K562 (cell line): ENCODE measurements around the gene ARFGAP1. TPM values are rescaled to one million over a fixed set of nuclear protein-coding genes. Genes with fewer than 3 reads are reported as not detected.

ENCODE experiments used
- ATAC-seq: fragments of 200-7000 bp; cut with Tn5 transposase; 3 replicates; pipeline ENCODE4 v1.9.1; 2020; ENCODE audit warnings: moderate library complexity
- BruUV-seq: library from RNA; stranded (reverse); fragments of 400-500 nt; replicated peaks from 2 replicates; lab custom pipeline; 2021; lab: Mats Ljungman, UMichigan
- CTCF ChIA-PET: fragments of 300-600 bp; formaldehyde crosslinking; extraction: SDS; loops from one replicate; lab custom pipeline; 2021; ENCODE audit warnings: low intra/inter-chr PET ratio; lab: Yijun Ruan, JAX
- POLR2A ChIA-PET: fragments of 300-600, 350-650 bp; sonication (Branson Sonifier 250); formaldehyde crosslinking; extraction: SDS; loops from one replicate; lab custom pipeline; 2021; ENCODE audit warnings: antibody characterized with exemption, inconsistent platforms; lab: Yijun Ruan, JAX
- DNase-seq, 4 experiments: peaks; one replicate each; pipeline versions ENCODE4 v3.0.0 to v3.0.0-alpha.2; 2011 to 2018; ENCODE audit warnings: low spot score in 3 of 4, mixed read lengths in 3 of 4; ENCODE audit errors: extremely low read depth in 1 of 4
- FAIRE-seq: peaks from 2 replicates; lab custom pipeline; 2011; peaks lifted over from hg19 to GRCh38; lab: Jason Lieb, UNC
- H2AFZ ChIP-seq: 2 replicates; pipeline ENCODE4 v1.6.0; 2011; ENCODE audit warnings: low read depth, low read length, control low read depth, inconsistent platforms
- H3K27ac ChIP-seq: fragments of 200-600 bp; 3 replicates; pipeline ENCODE4 v1.8.0; 2011; ENCODE audit warnings: low read depth, mild to moderate bottlenecking, control low read depth, inconsistent platforms, low read length, moderate library complexity, mixed read lengths; ENCODE audit errors: extremely low read depth
- H3K27me3 ChIP-seq, 2 experiments: fragments of 300-600 bp in 1 of 2; 2 replicates in 1 of 2; 3 replicates in 1 of 2; pipeline versions ENCODE4 v1.6.0 to v1.8.0; 2011; ENCODE audit warnings: inconsistent platforms in 2 of 2, low read length in 2 of 2, mild to moderate bottlenecking in 1 of 2, mixed read lengths in 1 of 2, moderate library complexity in 1 of 2; ENCODE audit not compliant: control insufficient read depth in 2 of 2, insufficient read depth in 2 of 2
- H3K36me3 ChIP-seq: fragments of 300-600 bp; 3 replicates; pipeline ENCODE4 v1.8.0; 2011; ENCODE audit warnings: mild to moderate bottlenecking, low read length, inconsistent platforms; ENCODE audit not compliant: control insufficient read depth, insufficient read depth
- H3K4me1 ChIP-seq, 2 experiments: fragments of 200-600 bp in 1 of 2; replicated peaks in 1 of 2; 2 replicates in 1 of 2; 3 replicates in 1 of 2; pipeline versions ENCODE4 v1.5.1 to v1.8.0; 2011; ENCODE audit warnings: inconsistent platforms in 2 of 2, low read length in 2 of 2, mild to moderate bottlenecking in 1 of 2, mixed read lengths in 1 of 2, moderate library complexity in 1 of 2; ENCODE audit not compliant: control insufficient read depth in 2 of 2, insufficient read depth in 2 of 2
- H3K4me2 ChIP-seq: 2 replicates; pipeline ENCODE4 v1.6.1; 2011; ENCODE audit warnings: low read length, control low read depth, inconsistent platforms, mixed read lengths; ENCODE audit not compliant: insufficient read depth
- H3K4me3 ChIP-seq: fragments of 200-600 bp; sonication (generic), shearing (Covaris generic); 2 replicates; pipeline ENCODE4 v1.5.1; 2016; ENCODE audit warnings: control low read depth, inconsistent platforms
- H3K79me2 ChIP-seq: fragments of 200-600 bp; 3 replicates; pipeline ENCODE4 v1.8.0; 2011; ENCODE audit warnings: low read length, inconsistent platforms; ENCODE audit not compliant: control insufficient read depth, insufficient read depth
- H3K9ac ChIP-seq, 2 experiments: 2 replicates each; pipeline versions ENCODE4 v1.6.0 to v1.6.1; 2011; ENCODE audit warnings: low read depth in 2 of 2, low read length in 2 of 2, control low read depth in 1 of 2, inconsistent platforms in 1 of 2, mild to moderate bottlenecking in 1 of 2, mixed read lengths in 1 of 2; ENCODE audit not compliant: insufficient read depth in 1 of 2
- H3K9me1 ChIP-seq: one replicate; pipeline ENCODE4 v1.6.0; 2011; ENCODE audit warnings: inconsistent platforms, mild to moderate bottlenecking, low read length, moderate library complexity; ENCODE audit not compliant: control insufficient read depth, insufficient read depth
- H3K9me3 ChIP-seq: replicated peaks from 2 replicates; pipeline ENCODE4 v1.5.1; 2011; ENCODE audit warnings: low read depth, low read length, inconsistent platforms; ENCODE audit not compliant: control insufficient read depth, insufficient read depth
- H4K20me1 ChIP-seq: replicated peaks from 2 replicates; pipeline ENCODE4 v1.6.1; 2011; ENCODE audit warnings: low read length, inconsistent platforms, mixed read lengths; ENCODE audit not compliant: control insufficient read depth, insufficient read depth
- BMI1 ChIP-seq: fragments of 150-350 bp; IDR thresholded peaks from 2 replicates; pipeline ENCODE4 v1.6.1; 2014; ENCODE audit warnings: low read length
- ELF2 ChIP-seq: fragments of 250-450 bp; sonication (Bioruptor Pico); IDR thresholded peaks from 2 replicates; pipeline ENCODE4 v1.5.0; 2021; ENCODE audit warnings: mild to moderate bottlenecking
- MYC ChIP-seq, 2 experiments: fragments of 250-450 bp in 1 of 2; sonication (Bioruptor Pico) in 1 of 2; IDR thresholded peaks; 2 replicates each; pipeline versions ENCODE4 v1.5.1 to v1.6.1; 2012 to 2021; ENCODE audit warnings: low read depth in 2 of 2, borderline replicate concordance in 1 of 2, improper control_type of control experiment in 1 of 2, low read length in 1 of 2, mild to moderate bottlenecking in 1 of 2, moderate library complexity in 1 of 2
- NFIC ChIP-seq: fragments of 450-650 bp; IDR thresholded peaks from 2 replicates; pipeline ENCODE4 v1.6.1; 2017; ENCODE audit warnings: mild to moderate bottlenecking, inconsistent platforms
- POLR2AphosphoS2 ChIP-seq: IDR thresholded peaks from 2 replicates; pipeline ENCODE4 v1.6.1; 2012; ENCODE audit warnings: low read length, improper control_type of control experiment
- RAD21 ChIP-seq, 2 experiments: fragments of 250-450 bp in 1 of 2; fragments of 450-650 bp in 1 of 2; sonication (Bioruptor Pico) in 1 of 2; formaldehyde crosslinking in 1 of 2; IDR thresholded peaks in 1 of 2; conservative IDR thresholded peaks in 1 of 2; 2 replicates each; pipeline versions ENCODE4 v1.4.0 to v1.8.0; 2020 to 2022; ENCODE audit warnings: mild to moderate bottlenecking in 2 of 2, moderate library complexity in 1 of 2
- RCOR1 ChIP-seq, 2 experiments: IDR thresholded peaks; 2 replicates each; pipeline ENCODE4 v1.6.1; 2012; ENCODE audit warnings: low read depth in 2 of 2, low read length in 2 of 2, borderline replicate concordance in 1 of 2, improper control_type of control experiment in 1 of 2
- SMC3 ChIP-seq: conservative IDR thresholded peaks from 2 replicates; pipeline ENCODE4 v1.6.1; 2011; ENCODE audit warnings: low read depth, low read length, improper control_type of control experiment; ENCODE audit not compliant: insufficient read depth
- TSHZ1 ChIP-seq: fragments of 250-450 bp; sonication (Bioruptor Pico); IDR thresholded peaks from 2 replicates; pipeline ENCODE4 v1.4.0; 2020; ENCODE audit warnings: mild to moderate bottlenecking, moderate library complexity
- ZNF165 ChIP-seq: fragments of 250-450 bp; sonication (Bioruptor Pico); IDR thresholded peaks from 2 replicates; pipeline ENCODE4 v1.4.0; 2020; ENCODE audit warnings: borderline replicate concordance
- ZNF324 ChIP-seq: fragments of 250-450 bp; sonication (Bioruptor Pico); IDR thresholded peaks from 2 replicates; pipeline ENCODE4 v1.4.0; 2020; ENCODE audit warnings: mild to moderate bottlenecking
- ZNF75A ChIP-seq: fragments of 450-650 bp; formaldehyde crosslinking; IDR thresholded peaks from 2 replicates; pipeline ENCODE4 v1.4.0; 2020; ENCODE audit warnings: mild to moderate bottlenecking
- ZNF77 ChIP-seq: fragments of 250-450 bp; sonication (Bioruptor Pico); IDR thresholded peaks from 2 replicates; pipeline ENCODE4 v1.5.0; 2020
- WGBS: fragments of 100-300 bp; shearing (Covaris generic); methylation state at CpG from one replicate; pipeline ENCODE4 v1.1.6; 2016; ENCODE audit warnings: low coverage, mixed read lengths; ENCODE audit not compliant: insufficient coverage; ENCODE audit errors: missing lambda C conversion rate; 5-methylcytosine and 5-hydroxymethylcytosine counted together
- in situ Hi-C: fragments of 300-500 bp; cut with MboI; formaldehyde crosslinking; loops from 4 replicates; pipeline ENCODE4 v1.15.0; 2018; ENCODE audit warnings: inconsistent platforms, mixed read lengths
- intact Hi-C: fragments of 100-400 bp; cut with micrococcal nuclease; formaldehyde crosslinking; loops from 2 replicates; pipeline ENCODE4 v1.14.2; 2022
- polyA plus RNA-seq, 8 experiments: library from polyadenylated mRNA; depleted of rRNA in 4 of 8; stranded (reverse) in 5 of 8; unstranded in 3 of 8; fragments of >200 nt; fragmentation: Nextera tagmentation in 2 of 8; fragmentation: Illumina TruSeq in 1 of 8; extraction: Ambion mirVana in 2 of 8; extraction: Trizol in 1 of 8; gene quantifications; 2 replicates each; pipeline versions ENCODE4 v1.2.1 to v1.2.3, GENCODE V29; 2011 to 2014; ENCODE audit warnings: inconsistent platforms in 1 of 8, missing spikeins in 1 of 8
- total RNA-seq, 7 experiments: library from RNA; depleted of rRNA in 6 of 7; stranded (reverse); fragments of >200 nt in 6 of 7; fragmentation: Illumina TruSeq in 2 of 7; extraction: Trizol in 2 of 7; gene quantifications; 2 replicates each; pipeline versions ENCODE4 v1.2.1 to v1.2.3, GENCODE V29; 2011 to 2021; ENCODE audit warnings: low replicate concordance in 1 of 7
- TF ChIP-seq, protein P1 (sequence below), 3 experiments: IDR thresholded peaks in 2 of 3; conservative IDR thresholded peaks in 1 of 3; 2 replicates each; pipeline ENCODE4 v1.5.1; 2011 to 2012; ENCODE audit warnings: low read length in 3 of 3, mild to moderate bottlenecking in 3 of 3, control low read depth in 2 of 3, improper control_type of control experiment in 1 of 3, inconsistent platforms in 1 of 3, low read depth in 1 of 3, mixed read lengths in 1 of 3, moderate library complexity in 1 of 3; ENCODE audit not compliant: insufficient read depth in 2 of 3

ARFGAP1 gene
- total and polyA plus RNA-seq, 9 of the 15 experiments (the other 6 are each of a cell fraction or from before 2014, with no cell fraction given) = 0.53 to 102 (median 33.5) TPM

DNA sequence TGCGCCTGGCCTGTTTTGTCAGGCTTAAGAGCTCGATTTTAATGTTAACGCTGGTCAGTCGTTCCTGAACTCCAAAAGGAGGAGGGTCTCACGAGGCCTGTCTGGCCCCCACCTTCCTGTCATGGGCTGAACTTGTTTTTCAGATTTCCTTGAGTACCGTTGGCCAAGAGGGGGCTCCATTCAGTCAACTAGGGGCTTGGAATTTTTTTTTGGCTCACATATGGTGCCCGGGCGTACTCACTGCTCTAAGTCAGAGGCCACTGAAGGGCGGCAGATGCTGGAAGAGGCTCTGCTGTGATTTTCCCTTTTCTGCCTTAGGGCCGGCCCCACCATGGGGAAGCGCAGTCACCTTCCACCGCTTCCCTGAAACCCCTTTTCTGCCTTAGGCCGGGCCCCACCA lies 43.8 kb upstream of the ARFGAP1 start (continued):
- TF ChIP-seq ELF2 (CRISPR knock-in tag) (no peak), ZNF165 (CRISPR knock-in tag) (no peak)

DNA sequence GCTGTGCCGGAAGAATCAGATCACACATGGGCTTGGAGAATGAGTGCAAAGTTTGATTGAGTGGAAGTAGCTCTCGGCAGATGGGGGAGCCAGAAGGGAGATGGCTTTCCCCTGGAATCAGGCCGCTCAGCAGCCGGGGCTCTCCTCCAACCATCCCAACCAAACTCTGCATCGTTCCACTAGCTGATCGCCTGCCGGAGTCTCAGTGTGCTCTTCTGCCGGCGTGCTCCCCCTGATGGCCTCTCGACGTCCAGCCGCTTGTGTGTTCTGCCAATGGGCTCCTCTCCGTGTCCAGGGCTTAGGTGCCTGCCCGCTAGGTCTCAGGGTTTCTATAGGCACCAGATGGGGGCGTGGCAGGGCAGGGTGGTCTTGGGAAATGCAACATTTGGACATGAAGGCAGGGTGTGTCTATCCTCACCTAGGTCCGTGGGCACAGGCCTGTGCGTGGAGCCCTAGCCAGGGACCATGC lies 41.8 kb upstream of the ARFGAP1 start:
- no peak overlapping the region for H3K4me3 ChIP-seq
- peaks cover 35 to 60% of the 10 kb centered on the region in 2 experiments for H3K27me3 ChIP-seq
- no peaks in the 10 kb centered on the region for H3K9me1 ChIP-seq
- H3K27ac ChIP-seq = no peak overlapping the region
- in situ Hi-C loops (no loop called here), intact Hi-C loops (no loop called here)
- no peaks in the 10 kb centered on the region for H3K36me3 ChIP-seq
- H2AFZ ChIP-seq = no peak overlapping the region
- no TSS peak for BruUV-seq
- H3K4me1 ChIP-seq = peaks cover 0 to 29% of the 10 kb centered on the region in 2 experiments; a peak in 3 of 5 replicates
- H3K9ac ChIP-seq = no peak overlapping the region
- 7% methylated on average over 16 of the region's 17 CpGs for WGBS
- H3K4me2 ChIP-seq = no peak overlapping the region
- no peaks in the 10 kb centered on the region for H3K9me3 ChIP-seq
- FAIRE-seq (peak; percentile 29), ATAC-seq (peak; percentile 83), DNase-seq (peak; percentile 42 to 53 (median 50))
- ChIA-PET POLR2A (interaction anchor here (1.1 kb wide), 1 partner anchor 58 kb away, joined by 3 read pairs; no protein-coding TSS in a partner anchor), CTCF (interaction anchor here (1.1 to 2.2 kb wide), 2 partner anchors 21 to 47 kb away, joined by 3 to 9 read pairs; no protein-coding TSS in a partner anchor)
- no peaks in the 10 kb centered on the region for H4K20me1 ChIP-seq
- no peaks in the 10 kb centered on the region for H3K79me2 ChIP-seq
- TF ChIP-seq ZNF324 (no peak), ZNF77 (CRISPR knock-in tag) (no peak), RCOR1 (IDR thresholded peaks at IDR 0.05; ENCODE audit: borderline replicate concordance in 1 of 2, low read depth in 2 of 2, low read length in 2 of 2) (0 out of 4 replicates have a peak, but pooled peaks of 1 of the 2 experiments have one; percentile 39), SMC3 (0 out of 2 replicates have a peak, but pooled peaks have one; percentile 5), BMI1 (no peak), POLR2AphosphoS2 (no peak), RAD21 (CRISPR knock-in tag; conservative IDR thresholded peaks at IDR 0.05 in 1 of 2, IDR thresholded peaks at IDR 0.05 in 1 of 2) (peak in 1 of 2 experiments; percentile 41; a peak in 2 of 4 replicates), NFIC (no peak), MYC (IDR thresholded peaks at IDR 0.05; ENCODE audit: low read depth, low read length) (no peak), MYC (CRISPR knock-in tag; IDR thresholded peaks at IDR 0.05; ENCODE audit: borderline replicate concordance, low read depth) (no peak), TSHZ1 (no peak), ZNF75A (no peak)
- TF ChIP-seq, protein P1, sequence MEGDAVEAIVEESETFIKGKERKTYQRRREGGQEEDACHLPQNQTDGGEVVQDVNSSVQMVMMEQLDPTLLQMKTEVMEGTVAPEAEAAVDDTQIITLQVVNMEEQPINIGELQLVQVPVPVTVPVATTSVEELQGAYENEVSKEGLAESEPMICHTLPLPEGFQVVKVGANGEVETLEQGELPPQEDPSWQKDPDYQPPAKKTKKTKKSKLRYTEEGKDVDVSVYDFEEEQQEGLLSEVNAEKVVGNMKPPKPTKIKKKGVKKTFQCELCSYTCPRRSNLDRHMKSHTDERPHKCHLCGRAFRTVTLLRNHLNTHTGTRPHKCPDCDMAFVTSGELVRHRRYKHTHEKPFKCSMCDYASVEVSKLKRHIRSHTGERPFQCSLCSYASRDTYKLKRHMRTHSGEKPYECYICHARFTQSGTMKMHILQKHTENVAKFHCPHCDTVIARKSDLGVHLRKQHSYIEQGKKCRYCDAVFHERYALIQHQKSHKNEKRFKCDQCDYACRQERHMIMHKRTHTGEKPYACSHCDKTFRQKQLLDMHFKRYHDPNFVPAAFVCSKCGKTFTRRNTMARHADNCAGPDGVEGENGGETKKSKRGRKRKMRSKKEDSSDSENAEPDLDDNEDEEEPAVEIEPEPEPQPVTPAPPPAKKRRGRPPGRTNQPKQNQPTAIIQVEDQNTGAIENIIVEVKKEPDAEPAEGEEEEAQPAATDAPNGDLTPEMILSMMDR (IDR thresholded peaks at IDR 0.05 in 2 of 3, conservative IDR thresholded peaks at IDR 0.05 in 1 of 3; ENCODE audit: insufficient read depth in 2 of 3, low read depth in 1 of 3, low read length in 3 of 3) = peak; percentile 60 to 65 (median 64)
